ENCODE results near the gene RUNX2.

DNA sequence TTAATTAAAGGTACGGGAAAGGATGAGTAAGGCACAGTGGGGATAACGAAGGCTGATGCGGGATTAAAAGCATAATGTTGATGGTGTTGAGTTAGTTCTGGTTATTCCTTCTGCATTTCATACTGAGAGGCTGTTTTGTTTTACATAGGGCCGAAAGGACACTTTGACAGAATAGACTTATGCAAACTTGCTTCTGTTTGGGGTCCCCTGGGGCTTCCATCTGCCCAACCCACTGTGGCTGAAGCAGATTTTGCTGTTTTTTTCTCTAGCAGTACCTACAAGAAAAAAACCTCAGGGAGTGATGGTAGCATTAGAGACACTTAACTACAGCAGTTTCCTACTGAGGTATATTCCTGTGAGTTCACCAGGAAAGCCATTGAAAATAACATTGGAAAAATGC, 185.7 kb downstream of the RUNX2 start:
- TF ChIP-seq, protein P1, sequence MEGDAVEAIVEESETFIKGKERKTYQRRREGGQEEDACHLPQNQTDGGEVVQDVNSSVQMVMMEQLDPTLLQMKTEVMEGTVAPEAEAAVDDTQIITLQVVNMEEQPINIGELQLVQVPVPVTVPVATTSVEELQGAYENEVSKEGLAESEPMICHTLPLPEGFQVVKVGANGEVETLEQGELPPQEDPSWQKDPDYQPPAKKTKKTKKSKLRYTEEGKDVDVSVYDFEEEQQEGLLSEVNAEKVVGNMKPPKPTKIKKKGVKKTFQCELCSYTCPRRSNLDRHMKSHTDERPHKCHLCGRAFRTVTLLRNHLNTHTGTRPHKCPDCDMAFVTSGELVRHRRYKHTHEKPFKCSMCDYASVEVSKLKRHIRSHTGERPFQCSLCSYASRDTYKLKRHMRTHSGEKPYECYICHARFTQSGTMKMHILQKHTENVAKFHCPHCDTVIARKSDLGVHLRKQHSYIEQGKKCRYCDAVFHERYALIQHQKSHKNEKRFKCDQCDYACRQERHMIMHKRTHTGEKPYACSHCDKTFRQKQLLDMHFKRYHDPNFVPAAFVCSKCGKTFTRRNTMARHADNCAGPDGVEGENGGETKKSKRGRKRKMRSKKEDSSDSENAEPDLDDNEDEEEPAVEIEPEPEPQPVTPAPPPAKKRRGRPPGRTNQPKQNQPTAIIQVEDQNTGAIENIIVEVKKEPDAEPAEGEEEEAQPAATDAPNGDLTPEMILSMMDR (IDR thresholded peaks at IDR 0.05) = no peak
- TF ChIP-seq EZH2 (IDR thresholded peaks at IDR 0.05) = no peak
